ENCODE data around the gene DTNB.

Gene DTNB

GRCh38 chr2:25400576-25401216 is 272.7 kb downstream of the DTNB start:
- TF ChIP-seq SIN3A (IDR thresholded peaks at IDR 0.05; ENCODE audit: borderline replicate concordance, insufficient read depth, low read length) (no peak), POLR2AphosphoS5 (IDR thresholded peaks at IDR 0.05; ENCODE audit: low read depth, low read length) (no peak), FOXP2 (optimal IDR thresholded peaks at IDR 0.05; ENCODE audit: borderline replicate concordance, extremely low read depth, extremely low read length, insufficient read depth) (no peak), TAF1 (IDR thresholded peaks at IDR 0.05; ENCODE audit: borderline replicate concordance, insufficient read depth, low read length) (no peak)
- TF ChIP-seq, protein P1, sequence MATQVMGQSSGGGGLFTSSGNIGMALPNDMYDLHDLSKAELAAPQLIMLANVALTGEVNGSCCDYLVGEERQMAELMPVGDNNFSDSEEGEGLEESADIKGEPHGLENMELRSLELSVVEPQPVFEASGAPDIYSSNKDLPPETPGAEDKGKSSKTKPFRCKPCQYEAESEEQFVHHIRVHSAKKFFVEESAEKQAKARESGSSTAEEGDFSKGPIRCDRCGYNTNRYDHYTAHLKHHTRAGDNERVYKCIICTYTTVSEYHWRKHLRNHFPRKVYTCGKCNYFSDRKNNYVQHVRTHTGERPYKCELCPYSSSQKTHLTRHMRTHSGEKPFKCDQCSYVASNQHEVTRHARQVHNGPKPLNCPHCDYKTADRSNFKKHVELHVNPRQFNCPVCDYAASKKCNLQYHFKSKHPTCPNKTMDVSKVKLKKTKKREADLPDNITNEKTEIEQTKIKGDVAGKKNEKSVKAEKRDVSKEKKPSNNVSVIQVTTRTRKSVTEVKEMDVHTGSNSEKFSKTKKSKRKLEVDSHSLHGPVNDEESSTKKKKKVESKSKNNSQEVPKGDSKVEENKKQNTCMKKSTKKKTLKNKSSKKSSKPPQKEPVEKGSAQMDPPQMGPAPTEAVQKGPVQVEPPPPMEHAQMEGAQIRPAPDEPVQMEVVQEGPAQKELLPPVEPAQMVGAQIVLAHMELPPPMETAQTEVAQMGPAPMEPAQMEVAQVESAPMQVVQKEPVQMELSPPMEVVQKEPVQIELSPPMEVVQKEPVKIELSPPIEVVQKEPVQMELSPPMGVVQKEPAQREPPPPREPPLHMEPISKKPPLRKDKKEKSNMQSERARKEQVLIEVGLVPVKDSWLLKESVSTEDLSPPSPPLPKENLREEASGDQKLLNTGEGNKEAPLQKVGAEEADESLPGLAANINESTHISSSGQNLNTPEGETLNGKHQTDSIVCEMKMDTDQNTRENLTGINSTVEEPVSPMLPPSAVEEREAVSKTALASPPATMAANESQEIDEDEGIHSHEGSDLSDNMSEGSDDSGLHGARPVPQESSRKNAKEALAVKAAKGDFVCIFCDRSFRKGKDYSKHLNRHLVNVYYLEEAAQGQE (IDR thresholded peaks at IDR 0.05; ENCODE audit: insufficient read depth in 1 of 2, low read depth in 2 of 2, low read length in 2 of 2): no peak

GRCh38 chr2:25400169-25400568 is 273.2 kb downstream of the DTNB start:
- TF ChIP-seq POLR2AphosphoS5 (IDR thresholded peaks at IDR 0.05; ENCODE audit: low read depth, low read length) (no peak), TAF1 (IDR thresholded peaks at IDR 0.05; ENCODE audit: borderline replicate concordance, insufficient read depth, low read length) (no peak), SIN3A (IDR thresholded peaks at IDR 0.05; ENCODE audit: borderline replicate concordance, insufficient read depth, low read length) (no peak), FOXP2 (optimal IDR thresholded peaks at IDR 0.05; ENCODE audit: borderline replicate concordance, extremely low read depth, extremely low read length, insufficient read depth) (no peak)
- TF ChIP-seq, protein P1 (IDR thresholded peaks at IDR 0.05; ENCODE audit: insufficient read depth in 1 of 2, low read depth in 2 of 2, low read length in 2 of 2): no peak

DNA sequence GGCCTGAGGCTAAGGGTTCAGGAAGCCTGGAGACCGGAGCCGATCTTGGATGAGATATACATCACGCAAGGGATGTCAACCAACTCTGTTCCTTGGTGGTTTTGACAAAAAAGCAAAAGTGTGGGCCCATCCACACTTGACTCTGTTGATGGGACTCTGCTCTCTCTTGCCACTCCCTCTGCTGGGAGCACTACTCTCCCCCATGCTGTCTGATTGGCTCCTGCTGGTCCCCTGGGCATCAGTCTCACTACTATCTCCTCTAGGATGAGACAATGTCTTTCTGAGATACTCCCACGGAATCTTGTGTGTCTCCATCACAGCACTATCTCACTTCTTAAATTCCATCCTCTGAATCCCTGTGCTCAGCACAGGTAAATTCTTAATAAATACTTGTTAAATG is 274.8 kb downstream of the DTNB start:
- TF ChIP-seq FOXP2 (optimal IDR thresholded peaks at IDR 0.05; ENCODE audit: borderline replicate concordance, extremely low read depth, extremely low read length, insufficient read depth) (no peak), POLR2AphosphoS5 (IDR thresholded peaks at IDR 0.05; ENCODE audit: low read depth, low read length) (no peak), SIN3A (IDR thresholded peaks at IDR 0.05; ENCODE audit: borderline replicate concordance, insufficient read depth, low read length) (no peak), TAF1 (IDR thresholded peaks at IDR 0.05; ENCODE audit: borderline replicate concordance, insufficient read depth, low read length) (no peak)
- TF ChIP-seq, protein P1 (IDR thresholded peaks at IDR 0.05; ENCODE audit: insufficient read depth in 1 of 2, low read depth in 2 of 2, low read length in 2 of 2): no peak

DNA sequence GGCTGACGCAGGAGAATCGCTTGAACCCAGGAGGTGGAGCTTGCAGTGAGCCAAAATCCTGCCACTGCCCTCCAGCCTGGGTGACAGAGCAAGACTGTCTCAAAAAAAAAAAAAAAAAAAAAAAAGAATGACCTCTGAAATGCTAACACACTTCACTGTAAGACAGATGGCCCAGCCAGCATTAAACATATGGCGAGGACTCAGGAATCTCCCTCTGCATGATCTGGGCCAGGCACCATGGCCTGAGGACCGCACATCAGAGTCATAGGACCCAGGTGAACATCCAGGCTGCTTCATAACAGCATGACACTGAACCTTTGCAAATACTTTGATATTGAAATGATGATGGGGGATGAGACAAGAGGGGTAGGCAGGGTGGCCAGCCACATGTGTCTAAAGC is 275.6 kb downstream of the DTNB start:
- TF ChIP-seq FOXP2 (optimal IDR thresholded peaks at IDR 0.05; ENCODE audit: borderline replicate concordance, extremely low read depth, extremely low read length, insufficient read depth): no peak
- TF ChIP-seq SIN3A (IDR thresholded peaks at IDR 0.05; ENCODE audit: borderline replicate concordance, insufficient read depth, low read length): no peak

DNA sequence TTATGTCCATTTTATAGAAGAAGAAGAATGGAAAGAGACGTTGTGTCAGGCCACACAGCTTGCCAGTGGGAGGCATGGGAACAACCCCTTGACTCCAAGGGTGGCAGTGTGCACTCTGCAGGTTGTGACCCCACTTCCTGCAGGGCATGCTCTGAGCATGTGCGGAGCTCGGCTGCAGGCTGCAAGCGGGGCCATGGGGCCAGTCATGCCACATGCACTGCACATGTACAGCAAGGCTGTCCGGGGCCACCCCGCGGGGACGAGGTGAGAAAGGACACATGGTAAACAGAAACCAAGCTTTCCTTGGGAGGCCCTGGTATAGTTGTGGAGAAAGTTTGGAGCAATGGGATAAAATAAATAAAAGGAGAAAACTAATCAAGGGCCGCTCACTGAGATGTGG is 284.2 kb downstream of the DTNB start:
- TF ChIP-seq TAF1 (IDR thresholded peaks at IDR 0.05; ENCODE audit: borderline replicate concordance, insufficient read depth, low read length): no peak
- TF ChIP-seq, protein P1 (IDR thresholded peaks at IDR 0.05; ENCODE audit: insufficient read depth in 1 of 2, low read depth in 2 of 2, low read length in 2 of 2): no peak
- TF ChIP-seq SIN3A (IDR thresholded peaks at IDR 0.05; ENCODE audit: borderline replicate concordance, insufficient read depth, low read length): no peak
- no peak for TF ChIP-seq FOXP2 (optimal IDR thresholded peaks at IDR 0.05; ENCODE audit: borderline replicate concordance, extremely low read depth, extremely low read length, insufficient read depth)
- no peak for TF ChIP-seq POLR2AphosphoS5 (IDR thresholded peaks at IDR 0.05; ENCODE audit: low read depth, low read length)

Measured in PFSK-1 (cell line).